ENCODE measurements around the gene DIMT1. TPM values are rescaled to one million over a fixed set of nuclear protein-coding genes. Genes with fewer than 3 reads are reported as not detected.
A peak's percentile ranks its signal among the peaks of the same experiment; 100 is the strongest.

Gene DIMT1
- total and polyA plus RNA-seq, 2 of the 4 experiments (the other 2 are of a cell fraction) = 27.5 to 46.4 TPM

DNA sequence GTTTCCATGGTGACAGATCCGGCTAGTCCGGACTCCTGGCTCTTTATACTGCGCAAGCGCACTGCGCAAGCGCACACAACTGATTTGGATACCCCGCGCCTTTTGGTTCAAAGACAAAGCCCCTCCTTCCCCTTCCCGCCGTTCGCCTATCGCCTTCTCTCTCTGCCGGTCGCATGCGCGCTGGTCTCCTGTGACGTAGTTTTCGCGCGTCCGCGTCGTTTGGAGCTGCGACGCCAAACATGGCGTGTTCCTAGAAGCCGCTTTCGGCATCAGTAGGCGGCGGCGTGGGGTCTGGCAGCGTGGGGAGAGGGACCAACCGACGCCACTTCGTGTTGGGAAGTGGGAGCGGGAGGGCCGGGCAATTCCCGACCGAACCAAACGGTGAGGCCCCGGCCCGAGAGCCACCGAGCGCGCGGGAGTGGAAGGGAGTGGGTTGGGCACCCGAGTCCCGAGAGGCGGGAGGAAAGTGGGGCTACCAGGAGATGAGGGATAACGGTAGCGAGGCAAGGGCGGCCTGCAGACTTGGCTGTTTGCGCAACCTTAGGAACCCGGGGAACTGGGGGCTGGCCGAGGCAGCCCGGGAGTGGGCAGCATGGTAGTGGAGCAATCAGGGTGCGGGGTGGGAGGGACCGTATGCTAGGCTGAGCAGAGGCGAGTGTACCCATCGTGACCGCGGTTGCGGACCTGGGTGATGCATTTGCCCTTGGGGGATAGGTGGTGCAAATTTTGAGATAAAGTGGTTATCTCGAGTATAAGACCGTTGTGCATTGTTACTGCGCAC, 9.0 kb upstream of the DIMT1 start, which contains the start of gene IPO11:
Gene IPO11, plus strand, starts transcription at position 215 of the 781 bp plus-strand sequence. CDS start 24,517 bp downstream, outside the sequence.
- Histone ChIP-seq H2BK20ac (ENCODE audit: low read depth, low read length) (no peak within 1 kb of the TSS), H3K27me3 (ENCODE audit: control insufficient read depth, insufficient read depth, low read length) (no peaks in the 10 kb centered on the region), H2BK5ac (ENCODE audit: low read depth, low read length, poor library complexity, severe bottlenecking) (peak within 1 kb of the TSS; percentile 6), H3K27ac (ENCODE audit: insufficient read depth, low read length) (peak within 1 kb of the TSS; percentile 18; the same call in 1 of the 2 replicates), H3K4me2 (ENCODE audit: low read depth, low read length) (peak within 1 kb of the TSS; percentile 97), H4K20me1 (ENCODE audit: insufficient read depth, low read length) (no peaks in the 10 kb centered on the region), H2AK5ac (ENCODE audit: low read depth, low read length) (no peak within 1 kb of the TSS), H3K9me1 (ENCODE audit: insufficient read depth, low read length) (no peaks in the 10 kb centered on the region), H4K8ac (ENCODE audit: low read depth in 2 of 2, low read length in 2 of 2) (peak within 1 kb of the TSS; percentile 35 to 84), H2BK15ac (ENCODE audit: low read depth, low read length) (no peak within 1 kb of the TSS), H2BK120ac (ENCODE audit: low read depth, low read length) (no peak within 1 kb of the TSS), H4K91ac (ENCODE audit: insufficient read depth, low read depth, low read length) (no peak within 1 kb of the TSS), H3K4ac (ENCODE audit: low read depth, low read length) (peak within 1 kb of the TSS; percentile 46), H3K18ac (ENCODE audit: low read depth, low read length) (no peak within 1 kb of the TSS), H3K56ac (ENCODE audit: extremely low read depth, insufficient read depth, low read length) (0 out of 2 replicates have a peak within 1 kb of the TSS, but pooled peaks have one; percentile 26), H3K9ac (ENCODE audit: low read depth, low read length) (peak within 1 kb of the TSS; percentile 68), H3K9me3 (ENCODE audit: control insufficient read depth, insufficient read depth, low read length) (no peaks in the 10 kb centered on the region), H3K79me1 (ENCODE audit: low read depth in 1 of 2, low read length in 2 of 2) (peaks cover 10 to 12% of the 10 kb centered on the region in 2 experiments; a peak in 3 of 4 replicates), H4K5ac (ENCODE audit: low read depth, low read length) (peak within 1 kb of the TSS; percentile 6), H2AFZ (replicated peaks; ENCODE audit: low read length, poor library complexity) (peak within 1 kb of the TSS; percentile 91), H3K4me3 (ENCODE audit: insufficient read depth, low read depth, low read length) (peak within 1 kb of the TSS; percentile 56), H3K4me1 (ENCODE audit: control insufficient read depth, insufficient read depth, low read length) (no peaks in the 10 kb centered on the region; the same call in 1 of the 2 replicates), H3K14ac (replicated peaks; ENCODE audit: low read depth, low read length) (peak within 1 kb of the TSS; percentile 46; the same call in 1 of the 2 replicates), H3K23ac (ENCODE audit: low read depth, low read length) (no peak within 1 kb of the TSS), H2AK9ac (replicated peaks; ENCODE audit: low read depth, low read length, poor library complexity) (peak within 1 kb of the TSS; percentile 77), H3K36me3 (ENCODE audit: control insufficient read depth, insufficient read depth, low read length) (no peaks in the 10 kb centered on the region)
- POLR2A ChIA-PET (ENCODE audit: unreplicated experiment) = interaction anchor here (1.3 kb wide), 1 partner anchor 9 kb away, joined by 7 read pairs; the partner anchor contains the start of gene DIMT1
- intact Hi-C loops (cut with micrococcal nuclease) (no loop called here), in situ Hi-C loops (cut with MboI; ENCODE audit: low sequenced_read_pairs) (no loop called here), dilution Hi-C loops (cut with HindIII; ENCODE audit: low sequenced_read_pairs, unreplicated experiment) (no loop called here)
- BruUV-seq (replicated peaks) = no TSS peak
- peak; percentile 46 for TF ChIP-seq USF2 (IDR thresholded peaks at IDR 0.05; ENCODE audit: low read depth, low read length)
- no peak for TF ChIP-seq RCOR1 (IDR thresholded peaks at IDR 0.05; ENCODE audit: insufficient replicate concordance, low read length)
- TF ChIP-seq MAZ (IDR thresholded peaks at IDR 0.05; ENCODE audit: borderline replicate concordance, low read depth, low read length) = peak; percentile 14; the same call in 1 of the 2 replicates
- no peak for TF ChIP-seq BHLHE40 (IDR thresholded peaks at IDR 0.05; ENCODE audit: low read depth, low read length)
- no peak for TF ChIP-seq FOS (IDR thresholded peaks at IDR 0.05; ENCODE audit: low read depth, low read length)
- no peak for TF ChIP-seq ELK1 (IDR thresholded peaks at IDR 0.05; ENCODE audit: borderline replicate concordance, low read depth, low read length)
- TF ChIP-seq MXI1 (IDR thresholded peaks at IDR 0.05; ENCODE audit: borderline replicate concordance, low read depth, low read length) = peak; percentile 99
- TF ChIP-seq NFE2L2 (IDR thresholded peaks at IDR 0.05; ENCODE audit: low read depth, low read length) = no peak
- TF ChIP-seq POLR2A (IDR thresholded peaks at IDR 0.05; ENCODE audit: low read depth, low read length) = peak; percentile 76
- TF ChIP-seq CEBPB (IDR thresholded peaks at IDR 0.05; ENCODE audit: low read depth, low read length) = peak; percentile 60; the same call in 1 of the 2 replicates
- DNase-seq (peak; percentile 99), ATAC-seq (ENCODE audit: low read depth) (peak; percentile 98)
- CTCF ChIA-PET = no interaction called here
- WGBS, 2 experiments (ENCODE audit: extremely low coverage in 2 of 2, insufficient read length in 1 of 2) = 0% methylated on average over 27 of the region's 66 CpGs; no CpG with 5 or more reads in 1 of the 2 experiments

All from IMR-90 (cell line).